Upper lobe of left lung (tissue), 4 donors: ENCODE results near the gene UBE2C.

Source experiments
- CTCF ChIP-seq, 6 experiments: fragments of 450-650 bp in 4 of 6; fragments of 200-600 bp in 2 of 6; sonication (generic) in 2 of 6; IDR thresholded peaks; one replicate each; pipeline ENCODE4 v1.5.1; 2016 to 2019; ENCODE audit warnings: antibody characterized with exemption in 6 of 6
- EP300 ChIP-seq, 4 donors: sonication (generic); formaldehyde crosslinking; IDR thresholded peaks; one replicate each; pipeline ENCODE4 v1.5.1; 2017; ENCODE audit warnings: antibody characterized with exemption in 4 of 4, control low read depth in 2 of 4
- POLR2AphosphoS5 ChIP-seq, 2 donors: sonication (generic); formaldehyde crosslinking; IDR thresholded peaks; one replicate each; pipeline ENCODE4 v1.5.1; 2017; ENCODE audit warnings: antibody characterized with exemption in 2 of 2

GRCh38 chr20:45783656-45784294, 28.7 kb upstream of the UBE2C start:
- TF ChIP-seq POLR2AphosphoS5 (IDR thresholded peaks at IDR 0.05) (no peak), CTCF (IDR thresholded peaks at IDR 0.05) (no peak), EP300 (IDR thresholded peaks at IDR 0.05) (no peak)
